ENCODE measurements around the gene SPINK7.

SPINK7 gene

DNA sequence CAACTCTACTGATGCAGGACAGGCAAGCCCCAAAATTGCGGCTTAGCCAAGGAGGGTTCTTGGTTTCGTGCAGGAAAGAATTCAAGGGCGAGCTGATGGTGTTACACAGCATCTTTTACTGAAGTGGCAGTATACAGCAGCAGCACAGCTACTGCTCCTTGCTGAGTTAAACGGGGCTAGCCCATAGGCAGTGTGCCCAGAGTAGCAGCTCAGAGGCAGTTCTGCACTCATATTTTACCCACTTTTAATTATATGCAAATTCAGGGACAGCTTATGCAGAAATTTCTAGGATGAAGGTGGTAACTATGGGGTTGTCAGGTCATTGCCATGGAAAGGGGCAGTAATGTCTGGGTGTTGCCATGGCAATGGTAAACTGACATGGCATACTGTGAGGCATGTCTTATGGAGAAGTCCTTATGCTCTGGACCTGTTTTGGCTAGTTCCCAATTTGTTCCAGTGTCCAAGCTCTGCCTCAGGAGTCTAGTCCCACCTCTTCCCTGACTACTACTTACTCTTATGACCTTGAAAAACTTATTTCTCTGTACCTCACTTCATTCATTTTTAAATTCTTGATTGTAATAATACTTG is 21.1 kb downstream of the SPINK7 start:
- Mint-ChIP-seq H3K27ac (no peak overlapping the region), H3K4me3 (no peak overlapping the region), H3K4me1 (no peaks in the 10 kb centered on the region), H3K36me3 (peaks cover 11% of the 10 kb centered on the region), H3K9me3 (peaks cover 17% of the 10 kb centered on the region), H3K27me3 (no peaks in the 10 kb centered on the region)

DNA sequence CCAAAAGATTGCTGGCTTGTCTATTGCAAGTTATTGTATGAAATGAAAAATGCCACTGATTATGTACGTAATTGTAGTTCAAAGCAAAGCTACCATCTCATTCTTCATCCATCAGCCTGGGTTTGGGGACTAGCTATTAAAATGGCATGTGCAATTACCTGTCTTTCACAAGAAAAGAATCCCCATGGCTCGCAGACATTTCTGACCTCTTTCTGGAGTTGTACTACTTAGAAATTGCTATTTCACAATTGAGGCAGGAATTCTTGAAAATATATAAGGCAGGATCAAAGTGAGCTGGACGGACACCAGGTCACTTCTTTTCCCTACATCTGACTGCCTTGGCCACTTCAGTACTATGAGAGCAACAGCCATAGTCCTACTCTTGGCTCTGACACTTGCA is 23.0 kb downstream of the SPINK7 start, which contains the start of gene SPINK9:
Gene SPINK9, plus strand, starts transcription at position 301 of the 400 bp plus-strand sequence. Its CDS starts 55 bp downstream, at position 356.
- no peak within 1 kb of the TSS for H3K4me3 Mint-ChIP-seq

DNA sequence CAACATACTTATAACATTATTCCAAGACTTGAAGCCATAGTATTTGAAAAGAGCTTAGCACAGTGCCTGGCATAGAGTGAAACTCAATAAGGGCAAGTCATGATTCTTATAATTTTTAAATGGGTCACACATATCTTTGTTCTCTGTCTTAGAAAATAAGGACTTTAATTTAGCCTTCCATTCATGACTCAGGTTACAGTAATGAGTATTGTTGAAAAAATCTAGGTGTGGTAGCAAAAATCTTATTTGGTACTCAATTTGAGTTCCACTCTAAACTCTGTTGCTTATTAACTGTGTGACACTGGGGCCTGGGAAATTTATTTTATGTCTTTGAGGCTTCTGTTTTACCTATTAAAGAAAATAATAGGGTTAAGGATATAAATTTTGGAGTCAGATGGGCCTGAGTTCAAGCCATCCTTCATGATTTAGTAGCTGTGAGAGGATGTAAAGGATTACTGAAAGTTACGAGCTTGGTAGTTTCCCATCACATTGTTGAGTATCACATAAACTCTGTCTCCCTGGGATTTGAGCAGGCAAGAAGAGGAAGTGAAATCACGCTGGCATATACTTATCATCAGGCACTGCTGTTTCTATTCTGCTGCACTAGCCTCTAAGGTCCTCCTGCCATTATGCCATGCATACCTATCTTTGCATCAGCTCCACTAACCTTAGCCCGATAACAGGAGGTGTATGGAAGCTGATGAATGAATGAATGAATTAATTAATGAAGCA is 24.6 kb downstream of the SPINK7 start:
- Mint-ChIP-seq H3K4me3 (no peak overlapping the region), H3K27me3 (no peaks in the 10 kb centered on the region), H3K4me1 (no peaks in the 10 kb centered on the region), H3K9me3 (peaks cover 5% of the 10 kb centered on the region), H3K27ac (no peak overlapping the region), H3K36me3 (no peaks in the 10 kb centered on the region)

More for the DNA sequence above, 23.0 kb downstream of the SPINK7 start, which contains the start of gene SPINK9:
- no peaks in the 10 kb centered on the region for H3K27me3 Mint-ChIP-seq
- H3K9me3 Mint-ChIP-seq = peaks cover 11% of the 10 kb centered on the region
- H3K27ac Mint-ChIP-seq = no peak within 1 kb of the TSS
- peaks cover 4% of the 10 kb centered on the region for H3K36me3 Mint-ChIP-seq
- no peaks in the 10 kb centered on the region for H3K4me1 Mint-ChIP-seq

DNA sequence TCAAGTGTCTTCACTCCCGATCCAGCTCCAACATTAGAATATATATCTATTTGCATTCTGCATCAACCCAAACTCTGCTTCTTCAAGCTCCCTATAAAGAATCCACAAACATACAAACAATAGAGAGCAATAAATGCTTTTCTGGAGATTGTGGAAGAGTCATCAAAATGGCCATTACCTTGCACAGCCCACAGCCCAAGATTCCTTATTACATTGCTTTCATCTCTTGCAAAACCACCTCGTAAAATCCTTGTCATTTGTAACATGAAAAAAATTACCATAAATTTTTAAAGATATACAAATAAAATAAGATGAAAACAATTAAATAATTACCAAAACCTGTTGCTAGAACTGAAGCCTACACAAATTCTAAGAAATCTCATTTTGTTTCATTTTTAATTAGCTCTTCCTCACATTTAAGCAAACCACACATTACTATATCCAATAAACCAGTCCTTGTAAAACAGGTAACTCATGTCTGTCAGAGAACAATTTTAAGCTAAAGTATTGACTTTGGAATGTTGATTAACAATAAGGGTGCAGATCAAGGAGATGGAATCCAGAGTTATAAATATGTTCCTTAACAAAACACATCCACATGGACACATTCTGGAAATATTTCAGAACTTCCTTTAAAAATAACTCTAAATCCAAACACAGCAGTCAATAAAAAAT is 30.3 kb downstream of the SPINK7 start:
- Mint-ChIP-seq H3K4me1 (no peaks in the 10 kb centered on the region), H3K27ac (no peak overlapping the region)

DNA sequence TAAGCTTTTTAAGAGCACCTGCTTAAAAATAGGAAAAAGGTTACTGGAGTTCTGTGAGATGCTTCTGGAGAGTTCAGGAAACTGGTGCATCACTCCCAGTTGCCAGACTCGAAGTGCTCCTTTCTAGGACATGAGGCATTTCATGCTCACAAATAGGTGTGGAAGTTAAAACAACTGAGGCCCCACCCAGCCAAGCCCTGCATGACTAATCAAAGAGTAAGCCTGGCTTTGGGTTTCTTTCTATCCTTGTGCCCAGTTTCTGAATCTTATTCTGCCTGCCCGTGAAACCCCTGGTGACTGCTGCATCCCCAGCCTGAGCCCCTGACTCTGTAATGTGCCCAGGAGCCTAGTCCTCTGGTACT is 30.8 kb downstream of the SPINK7 start:
- Mint-ChIP-seq H3K27me3 (no peaks in the 10 kb centered on the region), H3K9me3 (no peaks in the 10 kb centered on the region), H3K4me3 (no peak overlapping the region), H3K4me1 (no peaks in the 10 kb centered on the region), H3K27ac (no peak overlapping the region), H3K36me3 (no peaks in the 10 kb centered on the region)

More for the DNA sequence above, 30.3 kb downstream of the SPINK7 start:
- Mint-ChIP-seq H3K27me3 (no peaks in the 10 kb centered on the region), H3K4me3 (no peak overlapping the region), H3K9me3 (no peaks in the 10 kb centered on the region), H3K36me3 (no peaks in the 10 kb centered on the region)

DNA sequence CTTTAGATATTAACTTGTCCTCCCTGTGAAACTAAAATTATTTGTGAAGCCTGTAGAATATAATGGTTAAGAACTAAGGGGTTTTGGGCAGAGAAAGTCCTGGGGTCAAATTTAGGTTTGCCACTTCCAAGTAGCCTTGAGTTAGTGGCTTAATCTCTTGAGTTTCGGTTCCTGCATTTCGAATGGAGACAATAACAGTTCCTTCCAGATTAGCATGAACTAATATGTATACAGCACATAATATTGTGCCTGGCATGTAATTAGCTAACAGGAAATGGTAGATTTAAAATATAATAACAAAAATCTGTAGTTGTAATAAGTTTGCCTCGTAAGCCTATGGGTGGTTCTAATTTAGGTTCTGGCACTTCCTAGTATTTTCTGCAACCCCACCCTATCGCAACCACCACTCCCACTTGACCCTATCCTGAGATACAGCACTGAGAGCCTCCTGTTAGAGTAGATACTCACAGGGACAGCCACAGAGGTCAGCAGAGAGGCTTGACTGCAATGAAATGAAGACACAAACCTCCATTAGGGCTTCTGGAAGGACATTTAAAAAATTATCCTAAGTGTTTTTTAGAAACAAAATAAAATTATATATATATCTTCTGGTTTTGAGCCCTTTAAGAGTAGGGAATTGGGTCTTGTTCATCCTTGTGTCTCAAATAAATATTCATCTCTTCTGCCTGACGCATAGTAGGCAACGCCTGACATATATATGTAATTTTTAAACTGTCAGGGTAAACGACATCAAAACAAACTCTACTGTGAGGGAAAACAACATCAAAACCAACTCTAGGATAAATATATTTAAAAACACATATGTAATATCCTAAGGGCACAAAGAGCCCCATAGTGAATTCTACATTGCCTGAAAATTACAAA is 31.6 kb downstream of the SPINK7 start:
- Mint-ChIP-seq H3K9me3 (no peaks in the 10 kb centered on the region), H3K4me3 (no peak overlapping the region), H3K4me1 (no peaks in the 10 kb centered on the region), H3K27ac (no peak overlapping the region), H3K27me3 (no peaks in the 10 kb centered on the region), H3K36me3 (no peaks in the 10 kb centered on the region)

DNA sequence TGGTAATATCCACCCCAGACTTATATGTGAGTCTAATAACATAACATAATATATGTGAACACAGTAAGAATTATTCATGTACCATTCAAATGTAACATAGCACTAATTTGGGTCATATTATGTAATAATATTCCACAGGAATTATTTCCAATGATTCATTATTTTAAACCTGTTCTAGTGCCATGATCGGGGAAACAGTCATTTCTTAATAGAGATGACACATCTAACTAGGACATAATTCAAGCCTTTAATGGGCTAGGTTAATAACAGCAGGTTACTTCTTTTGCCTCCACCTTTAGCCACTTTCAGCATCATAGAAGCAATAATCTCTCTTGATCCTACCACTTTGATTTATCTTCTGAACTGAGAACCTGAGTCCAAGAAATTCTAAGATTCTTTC is 35.5 kb downstream of the SPINK7 start:
- no peak overlapping the region for H3K4me3 Mint-ChIP-seq
- H3K36me3 Mint-ChIP-seq = peaks cover 3% of the 10 kb centered on the region
- no peaks in the 10 kb centered on the region for H3K4me1 Mint-ChIP-seq
- no peaks in the 10 kb centered on the region for H3K27me3 Mint-ChIP-seq
- no peak overlapping the region for H3K27ac Mint-ChIP-seq
- H3K9me3 Mint-ChIP-seq = no peaks in the 10 kb centered on the region

DNA sequence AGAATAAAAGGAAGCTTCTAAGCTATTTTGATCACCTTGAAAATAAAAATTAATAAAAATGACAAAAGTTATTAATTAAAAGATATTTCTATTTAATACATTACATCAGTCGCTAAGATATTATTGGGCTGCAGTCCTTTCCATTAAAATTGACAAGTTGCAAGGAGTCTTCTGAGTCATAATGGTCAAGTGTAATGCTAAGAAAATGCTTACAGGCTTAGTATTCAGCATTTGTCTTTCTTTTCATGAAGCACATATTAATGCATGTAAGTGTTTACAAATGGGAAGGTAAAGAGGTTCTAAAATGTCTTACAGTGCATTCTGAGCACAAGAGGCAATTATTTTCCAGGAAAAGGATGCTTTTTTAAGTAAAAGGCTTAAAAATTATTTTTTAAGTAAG is 40.5 kb downstream of the SPINK7 start:
- no peaks in the 10 kb centered on the region for H3K27me3 Mint-ChIP-seq
- H3K9me3 Mint-ChIP-seq = no peaks in the 10 kb centered on the region
- H3K27ac Mint-ChIP-seq = no peak overlapping the region
- H3K4me1 Mint-ChIP-seq = no peaks in the 10 kb centered on the region
- H3K36me3 Mint-ChIP-seq = peaks cover 3% of the 10 kb centered on the region
- no peak overlapping the region for H3K4me3 Mint-ChIP-seq

DNA sequence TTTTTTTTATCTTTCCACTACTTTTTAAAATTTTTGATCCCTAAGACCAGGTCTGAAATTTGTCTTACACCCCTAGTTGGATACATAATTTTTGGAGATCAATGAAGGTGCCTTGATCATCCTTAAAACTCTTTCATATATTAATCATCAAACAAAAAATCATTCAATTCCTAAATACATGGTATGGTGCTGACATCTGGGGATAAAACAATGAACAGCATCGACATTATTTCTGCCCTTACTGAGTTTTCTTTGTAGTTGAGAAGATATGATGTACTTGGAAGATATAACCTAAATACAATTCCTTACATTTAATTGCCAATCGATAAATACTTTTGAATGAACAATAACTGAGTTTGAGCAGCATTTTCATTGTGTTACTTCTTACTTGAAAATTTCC is 41.4 kb downstream of the SPINK7 start:
- Mint-ChIP-seq H3K4me1 (no peaks in the 10 kb centered on the region), H3K36me3 (peaks cover 3% of the 10 kb centered on the region), H3K4me3 (no peak overlapping the region), H3K9me3 (no peaks in the 10 kb centered on the region), H3K27ac (no peak overlapping the region), H3K27me3 (no peaks in the 10 kb centered on the region)

DNA sequence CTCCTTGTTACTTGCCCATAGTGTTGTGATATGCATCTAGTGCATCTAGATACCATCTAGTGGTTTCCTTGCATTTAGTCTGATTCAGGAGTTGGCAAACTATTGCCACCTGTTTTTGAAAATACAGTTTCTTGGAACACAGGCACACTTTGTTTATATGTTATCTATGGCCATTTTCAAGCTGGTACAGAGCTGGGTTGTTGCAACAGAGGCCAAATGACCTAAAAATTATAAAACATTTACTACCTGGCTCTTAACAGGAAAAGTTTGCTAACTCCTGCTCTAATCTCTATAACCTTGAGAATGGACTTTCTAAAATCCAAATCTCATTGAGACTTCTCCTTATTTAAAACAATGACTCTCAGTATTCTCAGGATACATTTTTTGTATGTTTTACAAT is 52.1 kb downstream of the SPINK7 start:
- Mint-ChIP-seq H3K36me3 (peaks cover 10% of the 10 kb centered on the region), H3K4me3 (no peak overlapping the region)

More for the DNA sequence above, 52.1 kb downstream of the SPINK7 start:
- no peak overlapping the region for H3K27ac Mint-ChIP-seq
- peaks cover 5% of the 10 kb centered on the region for H3K9me3 Mint-ChIP-seq
- no peaks in the 10 kb centered on the region for H3K27me3 Mint-ChIP-seq
- H3K4me1 Mint-ChIP-seq = no peaks in the 10 kb centered on the region

Data from activated naive CD4-positive, alpha-beta T cell treated with anti-CD3 and anti-CD28 coated beads, Interleukin-2, amount 50 U/mL, for 24 hours (primary cell).